SK-N-SH (cell line): ENCODE data around the gene LOX. TPM values are rescaled to one million over a fixed set of nuclear protein-coding genes. Genes with fewer than 3 reads are reported as not detected.

Experiments used
- CTCF ChIA-PET: fragments of 300-600, 350-600 bp; formaldehyde crosslinking; extraction: SDS; loops from one replicate; lab custom pipeline; 2021; lab: Yijun Ruan, JAX
- POLR2A ChIA-PET: fragments of 350-600 bp; sonication (Branson Sonifier 250); formaldehyde crosslinking; extraction: SDS; loops from one replicate; lab custom pipeline; 2020; ENCODE audit warnings: antibody characterized with exemption, inconsistent platforms; lab: Yijun Ruan, JAX
- DNase-seq: peaks from one replicate; pipeline ENCODE4 v3.0.0; 2012
- H2AFZ ChIP-seq: fragments of 200-600 bp; sonication (generic); 2 replicates; pipeline ENCODE4 v1.8.1; 2016; ENCODE audit warnings: antibody characterized with exemption, mild to moderate bottlenecking, low read depth
- H3F3A ChIP-seq: fragments of 200-600 bp; sonication (generic); replicated peaks from 2 replicates; pipeline ENCODE3; 2016; ENCODE audit warnings: antibody characterized with exemption, mild to moderate bottlenecking; ENCODE audit not compliant: insufficient read depth
- H3K27ac ChIP-seq, 2 experiments: fragments of 200-500 bp in 1 of 2; fragments of 200-600 bp in 1 of 2; sonication (Bioruptor generic) in 1 of 2; sonication (generic), shearing (Covaris generic) in 1 of 2; 2 replicates each; pipeline versions ENCODE4 v1.5.1 to v1.6.1; 2014 to 2016; ENCODE audit warnings: low read depth in 2 of 2, inconsistent platforms in 1 of 2, low read length in 1 of 2, mild to moderate bottlenecking in 1 of 2, mixed read lengths in 1 of 2
- H3K27me3 ChIP-seq: fragments of 200-600 bp; sonication (generic), shearing (Covaris generic); 2 replicates; pipeline ENCODE4 v1.6.1; 2016; ENCODE audit warnings: mixed run types; ENCODE audit not compliant: insufficient read depth
- H3K36me3 ChIP-seq, 2 experiments: fragments of 200-500 bp in 1 of 2; fragments of 200-600 bp in 1 of 2; sonication (Bioruptor generic) in 1 of 2; sonication (generic) in 1 of 2; replicated peaks in 1 of 2; 2 replicates each; pipeline versions ENCODE3 to v1.5.1; 2014 to 2016; ENCODE audit warnings: low read length in 1 of 2, mild to moderate bottlenecking in 1 of 2; ENCODE audit not compliant: insufficient read depth in 2 of 2, control insufficient read depth in 1 of 2
- H3K4me1 ChIP-seq, 2 experiments: fragments of 200-500 bp in 1 of 2; fragments of 200-600 bp in 1 of 2; sonication (Bioruptor generic) in 1 of 2; sonication (generic), shearing (Covaris generic) in 1 of 2; 2 replicates each; pipeline versions ENCODE4 v1.5.1 to v1.6.1; 2014 to 2016; ENCODE audit warnings: low read depth in 1 of 2, low read length in 1 of 2, mixed run types in 1 of 2; ENCODE audit not compliant: insufficient read depth in 2 of 2, control insufficient read depth in 1 of 2
- H3K4me2 ChIP-seq: fragments of 200-600 bp; sonication (generic), shearing (Covaris generic); 2 replicates; pipeline ENCODE4 v1.6.1; 2017; ENCODE audit warnings: mixed run types
- H3K4me3 ChIP-seq, 2 experiments: fragments of 200-500 bp in 1 of 2; fragments of 200-600 bp in 1 of 2; sonication (Bioruptor generic) in 1 of 2; sonication (generic), shearing (Covaris generic) in 1 of 2; 2 replicates each; pipeline versions ENCODE4 v1.5.1 to v1.8.1; 2014 to 2016; ENCODE audit warnings: low read depth in 2 of 2, inconsistent platforms in 1 of 2, low read length in 1 of 2, mild to moderate bottlenecking in 1 of 2, mixed read lengths in 1 of 2, moderate library complexity in 1 of 2
- H3K79me2 ChIP-seq: fragments of 200-600 bp; sonication (generic); 2 replicates; pipeline ENCODE4 v1.8.1; 2017; ENCODE audit warnings: mild to moderate bottlenecking; ENCODE audit not compliant: insufficient read depth
- H3K9ac ChIP-seq: fragments of 200-600 bp; sonication (generic); 2 replicates; pipeline ENCODE4 v1.6.1; 2017; ENCODE audit warnings: mixed run types
- H3K9me2 ChIP-seq: fragments of 200-600 bp; sonication (generic); 2 replicates; pipeline ENCODE4 v1.6.1; 2017; ENCODE audit warnings: mixed run types
- H3K9me3 ChIP-seq: fragments of 200-600 bp; sonication (generic); 2 replicates; pipeline ENCODE4 v1.6.1; 2017; ENCODE audit warnings: mixed run types, mild to moderate bottlenecking, moderate library complexity
- H4K20me1 ChIP-seq: fragments of 200-600 bp; sonication (generic); 2 replicates; pipeline ENCODE4 v1.6.1; 2017; ENCODE audit warnings: mild to moderate bottlenecking, mixed run types; ENCODE audit not compliant: insufficient read depth
- CHD2 ChIP-seq: fragments of 150-350 bp; IDR thresholded peaks from 2 replicates; pipeline ENCODE4 v1.6.1; 2018; ENCODE audit warnings: low read length; ENCODE audit not compliant: partially characterized antibody
- CTCF ChIP-seq: fragments of 200-600 bp; sonication (generic); IDR thresholded peaks from 2 replicates; pipeline ENCODE4 v1.6.1; 2017; ENCODE audit warnings: antibody characterized with exemption, mild to moderate bottlenecking, moderate library complexity
- EP300 ChIP-seq, 2 experiments: IDR thresholded peaks; 2 replicates each; pipeline versions ENCODE4 v1.4.0 to v1.6.1; 2012; ENCODE audit warnings: borderline replicate concordance in 1 of 2, low read depth in 1 of 2, low read length in 1 of 2
- FOSL2 ChIP-seq: IDR thresholded peaks from 2 replicates; pipeline ENCODE4 v1.4.0; 2012; ENCODE audit warnings: low read depth, mild to moderate bottlenecking, moderate library complexity, borderline replicate concordance
- GABPA ChIP-seq: IDR thresholded peaks from 2 replicates; pipeline ENCODE4 v1.4.0; 2012; ENCODE audit warnings: low read depth, mild to moderate bottlenecking
- NFIC ChIP-seq: IDR thresholded peaks from 2 replicates; pipeline ENCODE4 v1.4.0; 2012; ENCODE audit warnings: borderline replicate concordance
- NRF1 ChIP-seq: IDR thresholded peaks from 2 replicates; pipeline ENCODE4 v1.6.1; 2012; ENCODE audit warnings: low read depth, mild to moderate bottlenecking, low read length
- RCOR1 ChIP-seq: fragments of 150-350 bp; IDR thresholded peaks from 2 replicates; pipeline ENCODE4 v1.6.1; 2017; ENCODE audit warnings: antibody characterized with exemption, low read length
- RXRA ChIP-seq: IDR thresholded peaks from 2 replicates; pipeline ENCODE4 v1.4.0; 2012; ENCODE audit warnings: low read depth, mild to moderate bottlenecking, borderline replicate concordance
- SIN3A ChIP-seq: IDR thresholded peaks from 2 replicates; pipeline ENCODE4 v1.6.1; 2012; ENCODE audit warnings: low read depth, mild to moderate bottlenecking, low read length, moderate library complexity, borderline replicate concordance
- SMC3 ChIP-seq: IDR thresholded peaks from 2 replicates; pipeline ENCODE4 v1.6.1; 2012; ENCODE audit warnings: low read depth, low read length, improper control_type of control experiment
- TEAD4 ChIP-seq: IDR thresholded peaks from 2 replicates; pipeline ENCODE4 v1.4.0; 2012; ENCODE audit warnings: mild to moderate bottlenecking, borderline replicate concordance; ENCODE audit not compliant: insufficient read depth
- YY1 ChIP-seq: IDR thresholded peaks from 2 replicates; pipeline ENCODE4 v1.4.0; 2012; ENCODE audit warnings: low read depth, mild to moderate bottlenecking
- WGBS: methylation state at CpG from one replicate; pipeline ENCODE4 v1.1.6; 2017; ENCODE audit warnings: low lambda C conversion rate; 5-methylcytosine and 5-hydroxymethylcytosine counted together
- polyA plus RNA-seq, 3 experiments: library from polyadenylated mRNA; depleted of rRNA; stranded (reverse); fragments of >200 nt; gene quantifications; 2 replicates each; pipeline ENCODE4 v1.2.3, GENCODE V29; 2012
- TF ChIP-seq, protein P1 (sequence below): IDR thresholded peaks from 2 replicates; pipeline ENCODE4 v1.4.0; 2012; ENCODE audit warnings: low read depth, borderline replicate concordance
- TF ChIP-seq, protein P2 (sequence below): IDR thresholded peaks from 2 replicates; pipeline ENCODE4; 2012

LOX gene
- polyA plus RNA-seq, 1 of the 3 experiments (the other 2 are of a cell fraction) = 36.3 TPM

- CTCF ChIA-PET = interaction anchor here (0.9 kb wide), 1 partner anchor 56 kb away, joined by 3 read pairs; no protein-coding TSS in a partner anchor
- no peak for TF ChIP-seq SIN3A
- no peak for TF ChIP-seq FOSL2
- TF ChIP-seq NRF1 = no peak
- TF ChIP-seq, protein P1, sequence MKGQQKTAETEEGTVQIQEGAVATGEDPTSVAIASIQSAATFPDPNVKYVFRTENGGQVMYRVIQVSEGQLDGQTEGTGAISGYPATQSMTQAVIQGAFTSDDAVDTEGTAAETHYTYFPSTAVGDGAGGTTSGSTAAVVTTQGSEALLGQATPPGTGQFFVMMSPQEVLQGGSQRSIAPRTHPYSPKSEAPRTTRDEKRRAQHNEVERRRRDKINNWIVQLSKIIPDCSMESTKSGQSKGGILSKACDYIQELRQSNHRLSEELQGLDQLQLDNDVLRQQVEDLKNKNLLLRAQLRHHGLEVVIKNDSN = no peak
- no peak for TF ChIP-seq YY1
- no peak for TF ChIP-seq RXRA
- TF ChIP-seq TEAD4 = no peak
- TF ChIP-seq EP300 (IDR thresholded peaks at IDR 0.05; ENCODE audit: borderline replicate concordance in 1 of 2, low read depth in 1 of 2, low read length in 1 of 2) = no peak
- no peak for TF ChIP-seq CHD2
- no peak for TF ChIP-seq CTCF
- no peak for TF ChIP-seq NFIC
- peaks cover 31 to 35% of the 10 kb centered on the region in 2 experiments for H3K36me3 ChIP-seq
- WGBS = 96% methylated on average over 7 of the region's 7 CpGs
- H3K9me3 ChIP-seq = no peaks in the 10 kb centered on the region
- no peak for DNase-seq
- peaks cover 3 to 5% of the 10 kb centered on the region in 2 experiments; a peak in 3 of 4 replicates for H3K4me1 ChIP-seq
- H3K9ac ChIP-seq = no peak overlapping the region
- POLR2A ChIA-PET = no interaction called here
- no peaks in the 10 kb centered on the region for H3K27me3 ChIP-seq
- no peaks in the 10 kb centered on the region for H3K9me2 ChIP-seq
- H3K4me2 ChIP-seq = no peak overlapping the region
- H3K79me2 ChIP-seq = peaks cover 27% of the 10 kb centered on the region; the same call in 1 of the 2 replicates
- H3F3A ChIP-seq = peaks cover 5% of the 10 kb centered on the region
- no peak overlapping the region for H3K27ac ChIP-seq
- H3K4me3 ChIP-seq = no peak overlapping the region
- H4K20me1 ChIP-seq = no peaks in the 10 kb centered on the region
- no peak overlapping the region for H2AFZ ChIP-seq
Observed at GRCh38 chr5:122019919-122020590, 58.0 kb downstream of the LOX start.

GRCh38 chr5:122015471-122015870 lies 62.6 kb downstream of the LOX start:
- H3K9me3 ChIP-seq = no peaks in the 10 kb centered on the region
- peaks cover 7 to 10% of the 10 kb centered on the region in 2 experiments for H3K36me3 ChIP-seq
- H3K27ac ChIP-seq = no peak overlapping the region; a peak in 1 of 4 replicates
- H4K20me1 ChIP-seq = no peaks in the 10 kb centered on the region
- H3K9me2 ChIP-seq = no peaks in the 10 kb centered on the region
- no peak overlapping the region for H3K4me2 ChIP-seq
- TF ChIP-seq, protein P2, sequence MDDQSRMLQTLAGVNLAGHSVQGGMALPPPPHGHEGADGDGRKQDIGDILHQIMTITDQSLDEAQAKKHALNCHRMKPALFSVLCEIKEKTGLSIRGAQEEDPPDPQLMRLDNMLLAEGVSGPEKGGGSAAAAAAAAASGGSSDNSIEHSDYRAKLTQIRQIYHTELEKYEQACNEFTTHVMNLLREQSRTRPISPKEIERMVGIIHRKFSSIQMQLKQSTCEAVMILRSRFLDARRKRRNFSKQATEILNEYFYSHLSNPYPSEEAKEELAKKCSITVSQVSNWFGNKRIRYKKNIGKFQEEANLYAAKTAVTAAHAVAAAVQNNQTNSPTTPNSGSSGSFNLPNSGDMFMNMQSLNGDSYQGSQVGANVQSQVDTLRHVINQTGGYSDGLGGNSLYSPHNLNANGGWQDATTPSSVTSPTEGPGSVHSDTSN = no peak
- TF ChIP-seq, protein P1 = no peak
- TF ChIP-seq SMC3 = no peak
- no peak for TF ChIP-seq RCOR1
- TF ChIP-seq GABPA = no peak
- H3K4me3 ChIP-seq = no peak overlapping the region
- H3K9ac ChIP-seq = no peak overlapping the region
- H2AFZ ChIP-seq = no peak overlapping the region
- DNase-seq = no peak
- POLR2A ChIA-PET = no interaction called here
- no peaks in the 10 kb centered on the region for H3K27me3 ChIP-seq
- WGBS = 80% methylated on average over 5 of the region's 5 CpGs
- CTCF ChIA-PET = interaction anchor here (1.1 to 1.2 kb wide), 2 partner anchors 13 to 61 kb away, joined by 4 to 5 read pairs; no protein-coding TSS in a partner anchor
- peaks cover 3 to 30% of the 10 kb centered on the region in 2 experiments; a peak in 3 of 4 replicates for H3K4me1 ChIP-seq
- peaks cover 5% of the 10 kb centered on the region for H3F3A ChIP-seq
- peaks cover 33% of the 10 kb centered on the region; the same call in 1 of the 2 replicates for H3K79me2 ChIP-seq
